Lower leg skin (tissue), 4 donors: ENCODE results near the gene DNAJC8. TPM values are rescaled to one million over a fixed set of nuclear protein-coding genes. Genes with fewer than 3 reads are reported as not detected.

Experiments
- DNase-seq, 2 donors: peaks; one replicate each; pipeline ENCODE4 v3.0.0-alpha.2; 2019; ENCODE audit warnings: low spot score in 2 of 2
- H3K4me3 ChIP-seq: fragments of 200-600 bp; sonication (generic); 2 replicates; pipeline ENCODE4 v1.5.1; 2017; ENCODE audit warnings: mild to moderate bottlenecking, low read depth; ENCODE audit not compliant: poor library complexity, severe bottlenecking
- POLR2A ChIP-seq, 2 donors: fragments of 450-650 bp; IDR thresholded peaks; one replicate each; pipeline ENCODE4 v1.6.1; 2016 to 2017; ENCODE audit warnings: antibody characterized with exemption in 2 of 2, mild to moderate bottlenecking in 1 of 2, moderate library complexity in 1 of 2
- WGBS, 2 donors: methylation state at CpG; one replicate each; pipeline ENCODE4 v1.1.5; 2018; 5-methylcytosine and 5-hydroxymethylcytosine counted together
- intact Hi-C: fragments of 100-400 bp; cut with DNase I; formaldehyde crosslinking; loops from one replicate; pipeline ENCODE4 v1.15.0; 2023; ENCODE audit warnings: low total_unique reads
- total RNA-seq, 4 donors: library from RNA; depleted of rRNA; stranded (reverse); fragments of >200 nt; gene quantifications; one replicate each; pipeline ENCODE4 v1.1.0, GENCODE V29; 2016
- TF ChIP-seq, protein P1 (sequence below), 3 donors: fragments of 450-650 bp; IDR thresholded peaks; one replicate each; pipeline ENCODE4 v1.5.1; 2016; ENCODE audit warnings: antibody characterized with exemption in 3 of 3, mild to moderate bottlenecking in 3 of 3, moderate library complexity in 2 of 3

The DNAJC8 gene
- total RNA-seq, 4 donors from 2014 or later: 33.5 to 40.4 (median 35.3) TPM

DNA sequence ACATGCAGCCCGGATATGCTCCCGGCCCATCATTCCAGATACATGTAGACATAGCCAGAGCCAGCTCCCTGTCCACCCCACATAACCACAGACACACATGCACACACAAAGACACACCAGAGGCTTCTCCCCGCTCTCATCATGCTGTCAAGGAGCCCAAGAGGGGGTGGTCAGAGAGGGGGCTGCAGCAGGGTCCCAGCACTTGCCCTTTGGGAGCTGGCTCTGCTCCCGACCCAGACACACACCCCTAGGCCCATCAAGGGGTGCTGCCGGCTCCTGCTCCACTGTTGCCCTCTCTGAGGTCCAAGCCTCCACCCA is 58.9 kb downstream of the DNAJC8 start:
- WGBS, 2 donors: 24 to 63% methylated on average over 2 to 4 of the region's 5 CpGs
- intact Hi-C loops: no loop called here
- no peak overlapping the region for H3K4me3 ChIP-seq
- TF ChIP-seq, protein P1, sequence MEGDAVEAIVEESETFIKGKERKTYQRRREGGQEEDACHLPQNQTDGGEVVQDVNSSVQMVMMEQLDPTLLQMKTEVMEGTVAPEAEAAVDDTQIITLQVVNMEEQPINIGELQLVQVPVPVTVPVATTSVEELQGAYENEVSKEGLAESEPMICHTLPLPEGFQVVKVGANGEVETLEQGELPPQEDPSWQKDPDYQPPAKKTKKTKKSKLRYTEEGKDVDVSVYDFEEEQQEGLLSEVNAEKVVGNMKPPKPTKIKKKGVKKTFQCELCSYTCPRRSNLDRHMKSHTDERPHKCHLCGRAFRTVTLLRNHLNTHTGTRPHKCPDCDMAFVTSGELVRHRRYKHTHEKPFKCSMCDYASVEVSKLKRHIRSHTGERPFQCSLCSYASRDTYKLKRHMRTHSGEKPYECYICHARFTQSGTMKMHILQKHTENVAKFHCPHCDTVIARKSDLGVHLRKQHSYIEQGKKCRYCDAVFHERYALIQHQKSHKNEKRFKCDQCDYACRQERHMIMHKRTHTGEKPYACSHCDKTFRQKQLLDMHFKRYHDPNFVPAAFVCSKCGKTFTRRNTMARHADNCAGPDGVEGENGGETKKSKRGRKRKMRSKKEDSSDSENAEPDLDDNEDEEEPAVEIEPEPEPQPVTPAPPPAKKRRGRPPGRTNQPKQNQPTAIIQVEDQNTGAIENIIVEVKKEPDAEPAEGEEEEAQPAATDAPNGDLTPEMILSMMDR (IDR thresholded peaks at IDR 0.05): no peak
- DNase-seq: no peak

DNA sequence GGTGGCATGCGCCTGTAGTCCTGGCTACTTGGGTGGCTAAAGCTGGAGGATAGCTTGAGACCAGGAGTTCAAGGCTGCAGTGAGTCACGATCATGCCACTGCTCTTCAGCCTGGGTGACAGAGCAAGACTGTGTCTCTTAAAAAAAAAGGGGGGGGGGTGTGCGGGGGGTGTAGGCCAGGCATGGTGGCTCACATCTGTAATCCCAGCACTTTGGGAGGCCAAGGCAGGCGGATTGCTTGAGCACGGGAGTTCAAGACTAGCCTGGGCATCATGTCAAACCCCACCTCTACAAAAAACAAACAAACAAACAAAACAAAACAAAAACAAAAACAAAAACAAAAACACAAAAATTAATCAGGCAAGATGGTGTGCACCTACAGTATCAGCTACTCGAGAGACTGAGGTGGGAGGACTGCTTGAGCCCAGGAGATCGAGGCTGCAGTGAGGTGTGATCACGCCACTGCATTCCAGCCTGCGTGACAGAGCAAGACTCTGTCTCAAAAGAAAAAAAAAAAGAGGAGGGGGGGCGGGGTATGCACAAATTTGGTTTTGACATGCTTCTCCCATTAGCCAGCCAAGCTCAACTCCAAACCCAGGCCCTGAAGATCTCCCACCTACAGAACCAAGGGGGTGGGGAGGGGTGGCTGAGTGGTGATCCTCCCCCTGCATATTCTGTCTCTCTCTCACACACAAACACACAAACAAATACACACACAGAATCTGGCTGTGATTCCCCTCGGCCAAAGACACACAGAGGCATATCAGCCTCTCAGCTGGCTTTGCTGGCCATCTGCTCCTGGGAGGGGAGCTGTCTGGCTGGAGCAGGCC is 59.5 kb downstream of the DNAJC8 start:
- no peak for TF ChIP-seq POLR2A (IDR thresholded peaks at IDR 0.05)
- TF ChIP-seq, protein P1 (IDR thresholded peaks at IDR 0.05): no peak
- no peak overlapping the region for H3K4me3 ChIP-seq
- WGBS, 2 donors: 54% methylated on average over 11 of the region's 11 CpGs
- no peak for DNase-seq
- intact Hi-C loops: no loop called here

DNA sequence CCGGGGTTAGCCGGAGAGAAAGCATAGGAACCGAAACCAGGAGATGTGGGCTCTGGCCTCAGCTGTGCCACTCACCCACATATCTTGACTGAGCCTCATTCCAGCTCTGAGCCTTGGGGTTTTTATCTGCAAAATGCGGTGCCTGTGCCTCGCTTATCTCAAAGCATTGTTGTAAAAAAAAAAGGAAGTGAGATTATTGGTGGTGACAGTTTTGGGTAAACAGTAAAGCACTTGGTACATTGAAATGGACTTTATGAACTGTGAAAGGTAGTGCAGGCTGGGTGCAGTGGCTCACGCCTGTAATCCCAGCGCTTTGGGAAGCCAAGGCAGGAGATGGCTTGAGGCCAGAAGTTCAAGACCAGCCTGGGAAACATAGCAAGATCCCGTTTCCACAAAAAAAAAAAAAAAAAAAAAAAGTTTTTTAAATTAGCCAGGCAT is 60.1 kb downstream of the DNAJC8 start:
- 48 to 55% methylated on average over 8 of the region's 8 CpGs for WGBS, 2 donors
- intact Hi-C loops: no loop called here
- DNase-seq: no peak
- H3K4me3 ChIP-seq: no peak overlapping the region
- TF ChIP-seq, protein P1 (IDR thresholded peaks at IDR 0.05): no peak
- TF ChIP-seq POLR2A (IDR thresholded peaks at IDR 0.05): no peak

DNA sequence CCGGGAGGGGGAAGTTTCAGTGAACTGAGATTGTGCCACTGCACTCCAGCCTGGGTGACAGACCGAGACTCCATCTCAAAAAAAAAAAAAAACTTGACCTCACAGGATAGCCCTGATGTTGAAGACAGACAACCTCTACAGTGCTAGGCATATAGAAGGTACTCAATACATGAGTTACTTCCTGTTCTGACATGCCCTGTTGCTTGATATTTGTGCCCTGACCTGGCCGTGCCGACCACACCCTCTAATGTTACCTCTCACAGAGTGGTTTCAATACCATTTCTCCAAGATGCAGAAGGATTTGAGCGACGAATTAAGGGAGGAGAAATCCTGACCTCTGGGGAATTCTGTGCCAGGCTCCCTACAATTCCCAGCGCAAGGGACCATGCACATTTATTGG is 61.6 kb downstream of the DNAJC8 start:
- TF ChIP-seq POLR2A (IDR thresholded peaks at IDR 0.05): no peak
- TF ChIP-seq, protein P1 (IDR thresholded peaks at IDR 0.05): no peak
- no peak for DNase-seq
- intact Hi-C loops: no loop called here
- H3K4me3 ChIP-seq: no peak overlapping the region
- 70 to 81% methylated on average over 7 of the region's 7 CpGs for whole genome bisulfite sequencing, 2 donors

DNA sequence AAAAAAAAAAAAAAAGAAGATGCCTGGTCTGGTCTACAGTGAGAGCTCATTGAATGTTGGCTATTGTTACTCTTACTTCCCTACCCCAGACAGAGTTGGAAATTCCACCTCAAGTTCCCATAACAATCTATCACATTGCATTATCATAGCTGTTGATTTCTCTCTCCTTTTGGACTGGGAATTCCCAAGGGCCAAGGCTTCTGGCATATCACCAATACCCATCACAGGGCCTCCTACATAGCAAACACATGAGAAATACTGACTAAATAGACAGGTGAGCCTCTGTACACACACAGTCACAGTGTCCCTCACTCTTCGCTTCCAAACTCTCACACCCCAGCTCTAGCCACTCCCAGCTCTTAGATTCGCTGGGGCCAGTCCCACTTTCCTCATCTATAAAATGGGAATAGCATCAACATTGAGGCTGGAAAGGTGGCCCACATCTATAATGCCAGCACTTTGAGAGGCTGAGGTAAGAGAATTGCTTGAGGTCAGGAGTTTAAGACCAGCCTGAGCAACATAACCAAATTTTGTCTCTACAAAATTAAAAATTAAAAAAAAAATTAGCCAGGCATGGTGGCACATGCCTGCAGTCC is 62.7 kb downstream of the DNAJC8 start:
- H3K4me3 ChIP-seq: no peak overlapping the region
- DNase-seq: no peak
- 87 to 90% methylated on average over 2 of the region's 2 CpGs for WGBS, 2 donors
- intact Hi-C loops: no loop called here
- TF ChIP-seq, protein P1 (IDR thresholded peaks at IDR 0.05): no peak
- no peak for TF ChIP-seq POLR2A (IDR thresholded peaks at IDR 0.05)
